Pancreas (tissue), 10 donors: ENCODE results near the gene SLC1A7. TPM values are rescaled to one million over a fixed set of nuclear protein-coding genes. Genes with fewer than 3 reads are reported as not detected.

Experiments
- ATAC-seq, 4 donors: fragments of 200-7000 bp; cut with Tn5 transposase; one replicate each; pipeline versions ENCODE4 v1.8.0 to v1.9.1; 2020; ENCODE audit warnings: mild to moderate bottlenecking in 4 of 4, moderate library complexity in 4 of 4
- DNase-seq, 6 donors: peaks; one replicate each; pipeline ENCODE4 v3.0.0-alpha.2; 2020
- FAIRE-seq: peaks from 2 replicates; lab custom pipeline; 2012; peaks lifted over from hg19 to GRCh38; lab: Jason Lieb, UNC
- H3K27ac ChIP-seq, 4 donors: fragments of 200-600 bp; sonication (generic); 1 replicate in 3 of 4; 2 replicates in 1 of 4; pipeline versions ENCODE4 v1.5.0 to v1.8.0; 2020
- H3K27me3 ChIP-seq, 4 donors: fragments of 200-600 bp; one replicate each; pipeline ENCODE4 v1.8.0; 2021
- H3K36me3 ChIP-seq, 3 donors: fragments of 200-600 bp; sonication (generic) in 1 of 3; one replicate each; pipeline versions ENCODE4 v1.5.0 to v1.8.0; 2020 to 2021
- H3K4me1 ChIP-seq, 3 donors: fragments of 200-600 bp; one replicate each; pipeline ENCODE4 v1.8.0; 2021
- H3K4me3 ChIP-seq, 4 donors: fragments of 200-600 bp; sonication (generic) in 2 of 4; one replicate each; pipeline versions ENCODE4 v1.5.0 to v1.8.0; 2020 to 2021
- H3K9me3 ChIP-seq, 4 donors: fragments of 200-600 bp; one replicate each; pipeline ENCODE4 v1.8.0; 2021
- CTCF ChIP-seq, 4 donors: fragments of 200-600 bp; sonication (generic) in 3 of 4; IDR thresholded peaks; one replicate each; pipeline versions ENCODE4 v1.5.0 to v1.8.0; 2021; ENCODE audit warnings: antibody characterized with exemption in 4 of 4
- WGBS, 2 donors: extraction: QIAGEN DNeasy Blood & Tissue Kit; methylation state at CpG; one replicate each; pipeline ENCODE4 v1.1.7; 2013; 5-methylcytosine and 5-hydroxymethylcytosine counted together
- intact Hi-C, 3 donors: fragments of 100-400 bp; cut with DNase I; formaldehyde crosslinking; loops; one replicate each; pipeline versions ENCODE4 v1.11.1 to v1.14.2; 2022
- polyA plus RNA-seq, 2 donors: library from polyadenylated mRNA; stranded (reverse); fragments of 200-250 nt; gene quantifications; one replicate each; pipeline ENCODE4 v1.2.3, GENCODE V29; 2013
- total RNA-seq, 6 donors: library from RNA; stranded (reverse); fragmentation: NEBNext Ultra II Directional in 4 of 6; extraction: Animal tissue kit (Norgen Biotek cat#: 25700) in 4 of 6; gene quantifications; one replicate each; pipeline versions ENCODE4 v1.2.1 to v1.2.4, GENCODE V29; 2021 to 2023
- donor health status: healthy with polysubstance abuse.
- donor health status: DM: no; HTN: no; CAD: no; lungs with moderate emphysema.
- donor health status: DM: no; HTN: no; CAD: no.
- donor health status: control.
- donor health status: control.
- donor health status: Bipolar disorder and iron deficiency.
- donor health status: DM: yes; HTN: yes; CAD: no.
- donor health status: DM: no; HTN: no; CAD: no.
- donor health status: DM: no; HTN: no; CAD: no.
- donor health status: DM: yes; HTN: yes; CAD: no.

The SLC1A7 gene
- total and polyA plus RNA-seq, 8 donors: 0.15 to 0.35 TPM; not detected in 6

GRCh38 chr1:53130598-53130877 is 11.9 kb downstream of the SLC1A7 start:
- no peak for TF ChIP-seq CTCF (IDR thresholded peaks at IDR 0.05)
- WGBS, 2 donors: 77 to 88% methylated on average over 1 of the region's 1 CpG
- Histone ChIP-seq H3K9me3 (no peaks in the 10 kb centered on the region), H3K36me3 (no peaks in the 10 kb centered on the region), H3K27me3 (no peaks in the 10 kb centered on the region), H3K4me1 (no peaks in the 10 kb centered on the region), H3K4me3 (no peak overlapping the region), H3K27ac (no peak overlapping the region)
- intact Hi-C loops: no loop called here
- DNase-seq: peak in 1 of 6 donors; percentile 19
- FAIRE-seq: no peak
- no peak for ATAC-seq

- DNase-seq (peak in 1 of 6 donors; percentile 18), FAIRE-seq (no peak), ATAC-seq (no peak)
- Histone ChIP-seq H3K4me1 (no peaks in the 10 kb centered on the region), H3K36me3 (no peaks in the 10 kb centered on the region), H3K27me3 (no peaks in the 10 kb centered on the region), H3K27ac (no peak overlapping the region), H3K4me3 (no peak overlapping the region), H3K9me3 (no peaks in the 10 kb centered on the region)
- 71 to 74% methylated on average over 12 of the region's 12 CpGs for WGBS, 2 donors
- no peak for TF ChIP-seq CTCF (IDR thresholded peaks at IDR 0.05)
- intact Hi-C loops: no loop called here
Measured at GRCh38 chr1:53129891-53130597, 12.4 kb downstream of the SLC1A7 start.

GRCh38 chr1:53128401-53128800 is 14.0 kb downstream of the SLC1A7 start:
- 86 to 95% methylated on average over 4 of the region's 4 CpGs for WGBS, 2 donors
- no peak overlapping the region for H3K4me3 ChIP-seq
- no peaks in the 10 kb centered on the region for H3K9me3 ChIP-seq
- DNase-seq (no peak), FAIRE-seq (no peak), ATAC-seq (no peak)
- H3K27ac ChIP-seq: no peak overlapping the region
- no peaks in the 10 kb centered on the region for H3K4me1 ChIP-seq
- intact Hi-C loops: no loop called here
- H3K27me3 ChIP-seq: no peaks in the 10 kb centered on the region
- no peak for TF ChIP-seq CTCF (IDR thresholded peaks at IDR 0.05)
- H3K36me3 ChIP-seq: no peaks in the 10 kb centered on the region

GRCh38 chr1:53127546-53127945 is 14.9 kb downstream of the SLC1A7 start:
- Histone ChIP-seq H3K27me3 (no peaks in the 10 kb centered on the region), H3K36me3 (no peaks in the 10 kb centered on the region), H3K4me3 (no peak overlapping the region), H3K4me1 (no peaks in the 10 kb centered on the region), H3K9me3 (no peaks in the 10 kb centered on the region), H3K27ac (no peak overlapping the region)
- FAIRE-seq: no peak
- no peak for ATAC-seq
- DNase-seq: peak in 1 of 6 donors; percentile 23
- WGBS, 2 donors: 90 to 94% methylated on average over 5 of the region's 5 CpGs
- TF ChIP-seq CTCF (IDR thresholded peaks at IDR 0.05): no peak
- intact Hi-C loops: no loop called here

- Histone ChIP-seq H3K36me3 (no peaks in the 10 kb centered on the region), H3K27me3 (no peaks in the 10 kb centered on the region), H3K4me1 (no peaks in the 10 kb centered on the region), H3K27ac (no peak overlapping the region), H3K9me3 (no peaks in the 10 kb centered on the region), H3K4me3 (no peak overlapping the region)
- no peak for TF ChIP-seq CTCF (IDR thresholded peaks at IDR 0.05)
- WGBS, 2 donors: 62 to 71% methylated on average over 1 of the region's 1 CpG
- FAIRE-seq (no peak), ATAC-seq (no peak), DNase-seq (peak in 1 of 6 donors; percentile 12)
- intact Hi-C loops: no loop called here
Measured at GRCh38 chr1:53126495-53126894, 15.9 kb downstream of the SLC1A7 start.
